Measurements from ENCODE around the gene DLG2.

The DLG2 gene

GRCh38 chr11:85541683-85542082 lies 85.5 kb downstream of the DLG2 start:
- DNase-seq, result no peak

- no peak for DNase-seq
These were observed 86.4 kb downstream of the DLG2 start for GRCh38 chr11:85540635-85541205.

- DNase-seq, result no peak
These were observed 87.0 kb downstream of the DLG2 start for GRCh38 chr11:85540181-85540580.

- no peak for DNase-seq
These were observed 87.4 kb downstream of the DLG2 start for GRCh38 chr11:85539740-85540139.

- no peak for DNase-seq
These were observed 88.0 kb downstream of the DLG2 start for GRCh38 chr11:85539029-85539689.

- no peak for DNase-seq
These were observed 90.7 kb downstream of the DLG2 start for GRCh38 chr11:85536438-85536837.

GRCh38 chr11:85534806-85535205 lies 92.3 kb downstream of the DLG2 start:
- DNase-seq, result no peak

GRCh38 chr11:85531191-85531897 lies 95.8 kb downstream of the DLG2 start:
- no peak for DNase-seq

- DNase-seq, result no peak
These were observed 96.5 kb downstream of the DLG2 start for GRCh38 chr11:85530634-85531033.

- no peak for DNase-seq
These were observed 100.6 kb downstream of the DLG2 start for GRCh38 chr11:85526564-85526963.

- no peak for DNase-seq
These were observed 101.5 kb downstream of the DLG2 start for GRCh38 chr11:85525686-85526085.

- DNase-seq, result no peak
These were observed 109.9 kb downstream of the DLG2 start for GRCh38 chr11:85517272-85517671.

GRCh38 chr11:85495918-85496317 lies 131.2 kb downstream of the DLG2 start:
- DNase-seq, result no peak

GRCh38 chr11:85494396-85494795 lies 132.7 kb downstream of the DLG2 start:
- DNase-seq, result no peak

- no peak for DNase-seq
These were observed 141.2 kb downstream of the DLG2 start for GRCh38 chr11:85485902-85486301.

- DNase-seq, result no peak
These were observed 143.3 kb downstream of the DLG2 start for GRCh38 chr11:85483861-85484260.

GRCh38 chr11:85481862-85482261 lies 145.3 kb downstream of the DLG2 start:
- DNase-seq, result no peak

- DNase-seq, result no peak
These were observed 151.3 kb downstream of the DLG2 start for GRCh38 chr11:85475660-85476517.

GRCh38 chr11:85472953-85473352 lies 154.2 kb downstream of the DLG2 start:
- no peak for DNase-seq

- no peak for DNase-seq
These were observed 162.9 kb downstream of the DLG2 start for GRCh38 chr11:85464283-85464682.

- DNase-seq, result no peak
These were observed 167.8 kb downstream of the DLG2 start for GRCh38 chr11:85459304-85459703.

GRCh38 chr11:85444479-85444878 lies 182.7 kb downstream of the DLG2 start:
- DNase-seq, result no peak

GRCh38 chr11:85440273-85440672 lies 186.9 kb downstream of the DLG2 start:
- no peak for DNase-seq

All from SHP77 treated with DMSO at 0.1 percent for 48 hours (cell line).